ENCODE results near the gene CCDC157.
A peak's percentile ranks its signal among the peaks of the same experiment; 100 is the strongest.

Gene CCDC157

DNA sequence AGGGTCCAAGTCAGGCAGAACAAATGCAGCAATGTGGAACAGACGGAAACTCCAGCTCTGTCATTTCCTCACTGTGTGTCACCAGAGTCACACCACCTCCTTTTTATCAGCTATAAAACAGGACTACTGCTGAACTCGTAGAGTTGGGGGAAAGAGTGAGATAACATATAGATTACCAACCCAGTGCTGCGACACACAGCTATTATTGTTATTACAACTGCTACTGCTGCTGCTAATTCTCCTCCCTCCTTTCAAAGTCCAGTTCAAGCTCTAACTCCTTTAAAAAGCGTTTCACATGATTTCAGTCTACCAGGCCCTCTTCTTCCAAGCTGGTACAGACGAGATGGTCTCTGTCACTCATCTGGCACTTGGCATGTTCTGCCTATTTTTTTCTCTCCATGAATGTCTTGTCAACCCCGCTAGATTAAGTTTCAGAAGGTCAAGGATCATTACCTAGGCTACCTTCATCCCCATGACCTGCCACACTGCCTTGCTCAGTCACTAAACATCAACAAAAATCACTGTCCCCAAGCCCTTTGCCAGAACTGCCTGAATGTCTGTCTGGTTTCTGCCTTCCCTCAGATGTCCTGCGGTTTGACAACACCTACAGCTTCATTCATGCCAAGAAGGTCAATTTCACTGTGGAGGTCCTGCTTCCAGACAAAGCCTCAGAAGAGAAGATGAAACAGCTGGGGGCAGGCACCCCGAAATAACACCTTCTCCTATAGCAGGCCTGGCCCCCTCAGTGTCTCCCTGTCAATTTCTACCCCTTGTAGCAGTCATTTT lies 65.1 kb downstream of the CCDC157 start:
- H3K4me1 ChIP-seq (ENCODE audit: control insufficient read depth, low read length) = peaks cover 35% of the 10 kb centered on the region
- H3K79me2 ChIP-seq (ENCODE audit: control insufficient read depth, low read length) = peaks cover 50% of the 10 kb centered on the region
- H3K4me2 ChIP-seq (ENCODE audit: low read length) = peak overlapping the region; percentile 99
- H3F3A ChIP-seq (ENCODE audit: control insufficient read depth, insufficient read depth) = peaks cover 10% of the 10 kb centered on the region; the same call in 1 of the 2 replicates
- no peaks in the 10 kb centered on the region for H3K27me3 ChIP-seq (ENCODE audit: control insufficient read depth, low read length)
- peaks cover 62% of the 10 kb centered on the region for H3K36me3 ChIP-seq (ENCODE audit: control insufficient read depth, low read length)
- H3K9me3 ChIP-seq (ENCODE audit: control insufficient read depth, insufficient read depth, low read length) = no peaks in the 10 kb centered on the region
- H4K20me1 ChIP-seq (ENCODE audit: control insufficient read depth, insufficient read depth, low read depth, low read length) = 0 out of 2 replicates have a peak, but pooled peaks cover 3% of the 10 kb centered on the region
- no peaks in the 10 kb centered on the region for H3K9me2 ChIP-seq (replicated peaks; ENCODE audit: control insufficient read depth, low read length)
- TF ChIP-seq, protein P1, sequence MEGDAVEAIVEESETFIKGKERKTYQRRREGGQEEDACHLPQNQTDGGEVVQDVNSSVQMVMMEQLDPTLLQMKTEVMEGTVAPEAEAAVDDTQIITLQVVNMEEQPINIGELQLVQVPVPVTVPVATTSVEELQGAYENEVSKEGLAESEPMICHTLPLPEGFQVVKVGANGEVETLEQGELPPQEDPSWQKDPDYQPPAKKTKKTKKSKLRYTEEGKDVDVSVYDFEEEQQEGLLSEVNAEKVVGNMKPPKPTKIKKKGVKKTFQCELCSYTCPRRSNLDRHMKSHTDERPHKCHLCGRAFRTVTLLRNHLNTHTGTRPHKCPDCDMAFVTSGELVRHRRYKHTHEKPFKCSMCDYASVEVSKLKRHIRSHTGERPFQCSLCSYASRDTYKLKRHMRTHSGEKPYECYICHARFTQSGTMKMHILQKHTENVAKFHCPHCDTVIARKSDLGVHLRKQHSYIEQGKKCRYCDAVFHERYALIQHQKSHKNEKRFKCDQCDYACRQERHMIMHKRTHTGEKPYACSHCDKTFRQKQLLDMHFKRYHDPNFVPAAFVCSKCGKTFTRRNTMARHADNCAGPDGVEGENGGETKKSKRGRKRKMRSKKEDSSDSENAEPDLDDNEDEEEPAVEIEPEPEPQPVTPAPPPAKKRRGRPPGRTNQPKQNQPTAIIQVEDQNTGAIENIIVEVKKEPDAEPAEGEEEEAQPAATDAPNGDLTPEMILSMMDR (IDR thresholded peaks at IDR 0.05; ENCODE audit: low read depth, low read length, poor library complexity, severe bottlenecking) = no peak
- peak overlapping the region; percentile 95 for H3K4me3 ChIP-seq (ENCODE audit: low read length)
- no peak overlapping the region for H3K27ac ChIP-seq (ENCODE audit: low read depth, low read length)

DNA sequence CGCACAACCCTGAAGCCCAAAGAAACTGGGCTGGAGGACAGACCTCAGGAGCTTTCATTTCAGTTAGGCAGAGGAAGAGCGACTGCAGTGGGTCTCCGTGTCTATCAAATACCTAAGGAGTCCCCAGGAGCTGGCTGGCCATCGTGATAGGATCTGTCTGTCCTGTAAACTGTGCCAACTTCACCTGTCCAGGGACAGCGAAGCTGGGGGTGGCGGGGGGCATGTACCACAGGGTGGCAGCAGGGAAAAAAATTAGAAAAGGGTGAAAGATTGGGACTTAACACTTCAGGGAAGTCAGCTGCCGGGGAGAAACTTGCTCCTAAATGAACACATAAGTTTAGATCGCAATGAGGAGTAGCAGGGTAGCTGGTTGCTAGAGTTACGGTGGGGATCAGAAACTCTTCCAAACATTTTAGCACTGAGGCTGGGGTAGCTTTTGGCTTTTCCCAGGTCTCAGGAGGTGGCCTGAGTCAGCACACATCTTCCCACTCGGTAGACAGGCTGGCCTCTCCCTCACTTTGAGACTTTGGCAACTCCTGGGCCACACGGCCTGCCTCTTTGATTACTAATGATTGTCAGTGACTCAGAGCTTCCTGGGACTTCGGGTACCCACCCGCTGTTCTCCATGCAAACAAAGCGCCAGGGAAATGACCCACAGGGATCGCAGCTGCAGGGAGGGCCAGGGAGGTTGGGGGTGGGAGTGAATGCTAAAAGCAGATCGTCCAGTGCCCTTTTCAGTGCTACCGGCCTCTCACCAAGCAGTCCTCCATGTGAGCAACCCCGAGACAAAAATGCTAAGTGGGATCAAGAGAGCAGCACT lies 65.9 kb downstream of the CCDC157 start:
- H3K27me3 ChIP-seq (ENCODE audit: control insufficient read depth, low read length) = no peaks in the 10 kb centered on the region
- TF ChIP-seq, protein P1 (IDR thresholded peaks at IDR 0.05; ENCODE audit: low read depth, low read length, poor library complexity, severe bottlenecking) = no peak
- no peak for TF ChIP-seq EZH2phosphoT487 (IDR thresholded peaks at IDR 0.05; ENCODE audit: borderline replicate concordance, low read length)
- H3K4me1 ChIP-seq (ENCODE audit: control insufficient read depth, low read length) = peaks cover 41% of the 10 kb centered on the region
- H3K36me3 ChIP-seq (ENCODE audit: control insufficient read depth, low read length) = peaks cover 62% of the 10 kb centered on the region
- 0 out of 2 replicates have a peak, but pooled peaks cover 10% of the 10 kb centered on the region for H4K20me1 ChIP-seq (ENCODE audit: control insufficient read depth, insufficient read depth, low read depth, low read length)
- peak overlapping the region; percentile 95 for H3K4me3 ChIP-seq (ENCODE audit: low read length)
- H3K79me2 ChIP-seq (ENCODE audit: control insufficient read depth, low read length) = peaks cover 56% of the 10 kb centered on the region
- H3K27ac ChIP-seq (ENCODE audit: low read depth, low read length) = peak overlapping the region; percentile 67
- peaks cover 15% of the 10 kb centered on the region for H3F3A ChIP-seq (ENCODE audit: control insufficient read depth, insufficient read depth)
- H3K4me2 ChIP-seq (ENCODE audit: low read length) = peak overlapping the region; percentile 99
- no peaks in the 10 kb centered on the region for H3K9me2 ChIP-seq (replicated peaks; ENCODE audit: control insufficient read depth, low read length)
- no peaks in the 10 kb centered on the region for H3K9me3 ChIP-seq (ENCODE audit: control insufficient read depth, insufficient read depth, low read length)

DNA sequence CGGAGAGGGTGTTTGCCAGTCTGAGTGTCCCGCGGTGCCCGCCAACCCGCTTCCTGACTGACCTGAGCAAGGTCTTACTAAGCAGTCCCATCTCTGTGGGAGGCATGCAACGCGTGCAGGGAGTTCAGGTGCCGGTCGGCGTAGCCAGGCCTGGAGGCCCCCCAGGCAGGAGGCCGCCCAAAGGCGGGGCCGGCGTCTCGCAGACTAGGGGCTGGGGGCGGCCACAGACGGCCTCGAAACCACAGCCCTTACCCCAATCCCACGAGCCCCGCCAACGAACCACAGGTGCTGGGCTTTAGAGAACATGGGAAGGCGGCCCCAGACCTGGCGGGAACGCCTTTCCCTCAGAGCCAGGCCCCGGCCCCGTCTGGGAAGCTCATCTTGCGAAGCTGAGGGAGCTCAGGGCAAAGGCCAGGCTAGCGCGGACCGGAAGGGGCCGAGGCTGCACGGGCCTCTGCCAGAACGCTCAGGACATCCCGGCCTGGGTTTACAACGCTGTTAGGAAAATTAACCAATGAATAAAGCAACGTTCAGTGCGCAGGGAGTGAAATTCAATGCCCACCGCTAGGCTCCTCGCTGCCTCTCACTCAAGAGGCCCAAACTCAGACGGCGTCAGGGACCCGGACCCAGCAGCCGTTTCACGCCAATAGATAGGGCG lies 66.6 kb downstream of the CCDC157 start:
- H3K9me2 ChIP-seq (replicated peaks; ENCODE audit: control insufficient read depth, low read length) = no peaks in the 10 kb centered on the region
- peaks cover 56% of the 10 kb centered on the region for H3K79me2 ChIP-seq (ENCODE audit: control insufficient read depth, low read length)
- H3K4me2 ChIP-seq (ENCODE audit: low read length) = peak overlapping the region; percentile 99
- H3F3A ChIP-seq (ENCODE audit: control insufficient read depth, insufficient read depth) = peaks cover 15% of the 10 kb centered on the region
- H3K4me3 ChIP-seq (ENCODE audit: low read length) = peak overlapping the region; percentile 95
- TF ChIP-seq, protein P1 (IDR thresholded peaks at IDR 0.05; ENCODE audit: low read depth, low read length, poor library complexity, severe bottlenecking) = no peak
- TF ChIP-seq EZH2phosphoT487 (IDR thresholded peaks at IDR 0.05; ENCODE audit: borderline replicate concordance, low read length) = no peak
- H3K36me3 ChIP-seq (ENCODE audit: control insufficient read depth, low read length) = peaks cover 62% of the 10 kb centered on the region
- peak overlapping the region; percentile 67 for H3K27ac ChIP-seq (ENCODE audit: low read depth, low read length)
- H4K20me1 ChIP-seq (ENCODE audit: control insufficient read depth, insufficient read depth, low read depth, low read length) = 0 out of 2 replicates have a peak, but pooled peaks cover 10% of the 10 kb centered on the region
- H3K27me3 ChIP-seq (ENCODE audit: control insufficient read depth, low read length) = no peaks in the 10 kb centered on the region
- H3K9me3 ChIP-seq (ENCODE audit: control insufficient read depth, insufficient read depth, low read length) = no peaks in the 10 kb centered on the region
- peaks cover 41% of the 10 kb centered on the region for H3K4me1 ChIP-seq (ENCODE audit: control insufficient read depth, low read length)

Data from DOHH2 (cell line).